LNCaP clone FGC (cell line): ENCODE data around the gene ISM2.

Experiments
- DNase-seq: peaks from one replicate; pipeline ENCODE4 v3.0.0-alpha.2; 2011; ENCODE audit warnings: low read depth
- H3K4me3 ChIP-seq: 2 replicates; pipeline ENCODE4 v1.5.1; 2011; ENCODE audit warnings: mild to moderate bottlenecking, low read depth, low read length, control low read depth
- TF ChIP-seq, protein P1 (sequence below): IDR thresholded peaks from 2 replicates; pipeline ENCODE4 v1.5.1; 2012; ENCODE audit warnings: mild to moderate bottlenecking; ENCODE audit not compliant: control insufficient read depth, insufficient read depth; ENCODE audit errors: extremely low read depth

The ISM2 gene

GRCh38 chr14:77524536-77524935 is 25.9 kb upstream of the ISM2 start:
- no peak overlapping the region for H3K4me3 ChIP-seq
- TF ChIP-seq, protein P1, sequence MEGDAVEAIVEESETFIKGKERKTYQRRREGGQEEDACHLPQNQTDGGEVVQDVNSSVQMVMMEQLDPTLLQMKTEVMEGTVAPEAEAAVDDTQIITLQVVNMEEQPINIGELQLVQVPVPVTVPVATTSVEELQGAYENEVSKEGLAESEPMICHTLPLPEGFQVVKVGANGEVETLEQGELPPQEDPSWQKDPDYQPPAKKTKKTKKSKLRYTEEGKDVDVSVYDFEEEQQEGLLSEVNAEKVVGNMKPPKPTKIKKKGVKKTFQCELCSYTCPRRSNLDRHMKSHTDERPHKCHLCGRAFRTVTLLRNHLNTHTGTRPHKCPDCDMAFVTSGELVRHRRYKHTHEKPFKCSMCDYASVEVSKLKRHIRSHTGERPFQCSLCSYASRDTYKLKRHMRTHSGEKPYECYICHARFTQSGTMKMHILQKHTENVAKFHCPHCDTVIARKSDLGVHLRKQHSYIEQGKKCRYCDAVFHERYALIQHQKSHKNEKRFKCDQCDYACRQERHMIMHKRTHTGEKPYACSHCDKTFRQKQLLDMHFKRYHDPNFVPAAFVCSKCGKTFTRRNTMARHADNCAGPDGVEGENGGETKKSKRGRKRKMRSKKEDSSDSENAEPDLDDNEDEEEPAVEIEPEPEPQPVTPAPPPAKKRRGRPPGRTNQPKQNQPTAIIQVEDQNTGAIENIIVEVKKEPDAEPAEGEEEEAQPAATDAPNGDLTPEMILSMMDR = no peak
- no peak for DNase-seq

DNA sequence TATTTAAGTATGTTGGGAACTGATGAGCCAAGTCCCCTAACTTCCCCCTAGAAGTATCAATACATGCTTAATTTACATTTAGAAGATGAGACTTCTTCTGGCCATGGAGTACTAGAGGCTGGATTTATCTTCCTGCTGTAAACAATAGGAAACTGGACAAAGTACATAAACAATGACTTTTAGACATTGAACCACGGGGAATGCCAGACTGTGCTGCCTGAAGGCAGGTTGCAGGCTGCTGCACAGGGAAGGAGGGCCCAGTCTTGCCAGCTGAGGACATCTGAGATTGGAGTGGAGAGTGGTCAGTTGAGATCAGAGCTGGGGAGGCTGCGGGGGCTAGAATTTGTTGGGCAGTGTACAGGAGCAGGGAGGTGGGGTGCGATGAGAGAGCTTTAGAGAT is 24.5 kb upstream of the ISM2 start:
- TF ChIP-seq, protein P1 = no peak
- no peak for DNase-seq
- no peak overlapping the region for H3K4me3 ChIP-seq

DNA sequence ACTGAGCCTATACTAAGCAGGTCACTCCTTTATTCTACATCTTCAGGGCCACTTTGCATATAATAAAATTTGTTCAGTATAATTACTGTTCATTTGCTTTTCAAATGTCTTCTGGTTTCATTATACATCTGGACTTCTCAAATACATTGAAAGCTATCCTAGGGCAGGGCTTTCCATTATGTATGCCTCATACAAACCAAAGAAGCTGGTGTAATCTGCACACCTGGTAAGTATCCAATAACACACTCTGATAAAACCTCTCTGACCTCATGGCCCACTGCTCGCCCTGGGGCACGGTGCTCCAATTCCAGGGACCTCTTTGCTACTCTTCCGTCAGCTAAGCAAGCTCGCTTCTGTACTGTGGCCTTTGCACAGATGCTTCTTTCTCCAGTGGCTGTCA is 21.9 kb upstream of the ISM2 start:
- no peak overlapping the region for H3K4me3 ChIP-seq
- DNase-seq = no peak
- TF ChIP-seq, protein P1 = no peak

- no peak for DNase-seq
- TF ChIP-seq, protein P1 = no peak
- H3K4me3 ChIP-seq = no peak overlapping the region
Observed at GRCh38 chr14:77516126-77516525, 17.5 kb upstream of the ISM2 start.

DNA sequence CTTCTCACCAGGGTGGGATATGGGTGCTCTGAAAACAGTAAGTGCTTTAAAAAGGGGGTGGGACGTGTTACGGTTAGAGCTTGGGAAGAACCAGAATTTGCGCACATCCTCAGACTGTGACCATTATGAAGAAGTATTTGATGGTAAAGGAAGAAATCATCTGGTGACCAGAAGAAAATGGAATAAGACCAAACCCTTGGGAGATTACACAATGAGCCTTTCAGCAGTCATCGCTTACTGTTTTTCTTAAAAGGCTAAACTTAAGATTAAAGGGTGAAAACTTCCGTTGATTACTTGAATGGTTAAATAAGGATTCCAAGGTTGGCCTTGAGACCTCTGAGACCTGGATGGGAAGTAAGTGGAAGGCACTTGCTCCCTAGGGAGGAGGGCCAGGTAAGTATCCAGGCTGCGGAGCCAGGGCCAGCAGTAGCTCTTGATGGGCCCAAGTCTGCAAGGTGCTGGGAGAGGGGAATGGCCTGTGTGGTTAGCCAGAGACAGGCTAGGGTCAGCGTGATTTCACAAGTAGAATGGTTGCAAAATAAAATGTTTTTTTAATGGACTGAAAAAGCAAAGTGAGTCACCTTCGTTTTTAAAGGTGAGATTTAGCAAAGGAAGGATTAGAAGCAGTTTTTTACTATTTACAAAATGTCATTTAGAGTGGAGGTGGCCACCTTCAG is 13.0 kb upstream of the ISM2 start:
- TF ChIP-seq, protein P1 = no peak
- H3K4me3 ChIP-seq = no peak overlapping the region
- DNase-seq = no peak

- no peak for DNase-seq
- TF ChIP-seq, protein P1 = no peak
- H3K4me3 ChIP-seq = no peak overlapping the region
Observed at GRCh38 chr14:77509366-77509765, 10.8 kb upstream of the ISM2 start.

DNA sequence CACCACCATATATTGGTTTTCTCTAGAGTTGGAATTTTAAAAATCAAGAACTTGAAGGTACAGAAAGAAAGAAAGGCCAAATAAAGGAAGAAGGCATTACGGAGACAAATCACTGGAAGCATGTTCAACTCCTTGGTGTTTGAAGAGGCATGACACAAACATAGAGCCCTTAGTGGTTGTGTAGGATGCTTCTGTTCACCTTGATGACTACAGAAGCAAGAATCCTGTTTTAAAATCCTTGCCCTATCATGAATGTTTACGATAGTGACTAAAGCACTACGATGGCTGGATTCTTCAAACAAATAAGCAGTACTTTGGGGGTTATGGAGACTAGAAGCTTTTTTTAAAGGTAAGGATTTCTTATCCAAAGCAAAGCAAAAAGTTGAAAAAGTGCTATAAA is 10.3 kb upstream of the ISM2 start:
- H3K4me3 ChIP-seq = no peak overlapping the region
- TF ChIP-seq, protein P1 = no peak
- no peak for DNase-seq
